GM23338 (cell line): ENCODE data around the gene ADAP1. TPM values are rescaled to one million over a fixed set of nuclear protein-coding genes. Genes with fewer than 3 reads are reported as not detected.
A peak's percentile ranks its signal among the peaks of the same experiment; 100 is the strongest.

ENCODE experiments used
- ATAC-seq: fragments of 200-7000 bp; cut with Tn5 transposase; 3 replicates; pipeline ENCODE4 v1.9.1; 2020
- DNase-seq: peaks from one replicate; pipeline ENCODE4 v3.0.0-alpha.2; 2015; ENCODE audit warnings: low spot score
- H2AFZ ChIP-seq: fragments of 200-600 bp; sonication (generic); 2 replicates; pipeline ENCODE4 v1.8.0; 2016; ENCODE audit warnings: antibody characterized with exemption, mild to moderate bottlenecking, moderate library complexity
- H3F3A ChIP-seq: fragments of 200-600 bp; sonication (generic); replicated peaks from 2 replicates; pipeline ENCODE4 v1.8.0; 2017; ENCODE audit warnings: antibody characterized with exemption, mixed run types, low read depth
- H3K27ac ChIP-seq: fragments of 200-600 bp; sonication (generic); 2 replicates; pipeline ENCODE4 v1.6.1; 2016; ENCODE audit warnings: low read depth
- H3K27me3 ChIP-seq: fragments of 200-600 bp; sonication (generic); 2 replicates; pipeline ENCODE4 v1.8.0; 2016; ENCODE audit warnings: mild to moderate bottlenecking, mixed run types, moderate library complexity; ENCODE audit not compliant: insufficient read depth
- H3K36me3 ChIP-seq: fragments of 200-600 bp; sonication (generic); 2 replicates; pipeline ENCODE4 v1.8.0; 2016; ENCODE audit warnings: mild to moderate bottlenecking; ENCODE audit not compliant: insufficient read depth
- H3K4me1 ChIP-seq: fragments of 200-600 bp; sonication (generic); 2 replicates; pipeline ENCODE4 v1.8.0; 2016; ENCODE audit warnings: mild to moderate bottlenecking, moderate library complexity; ENCODE audit not compliant: insufficient read depth
- H3K4me2 ChIP-seq: fragments of 200-600 bp; sonication (generic); 2 replicates; pipeline ENCODE4 v1.7.1; 2017; ENCODE audit warnings: mixed run types
- H3K4me3 ChIP-seq: fragments of 200-600 bp; sonication (generic); 2 replicates; pipeline ENCODE4 v1.6.1; 2016; ENCODE audit warnings: mixed run types
- H3K79me2 ChIP-seq: fragments of 200-600 bp; sonication (generic); replicated peaks from 2 replicates; pipeline ENCODE4 v1.8.0; 2017; ENCODE audit warnings: mild to moderate bottlenecking; ENCODE audit not compliant: insufficient read depth
- H3K9me2 ChIP-seq: fragments of 200-600 bp; sonication (generic); 2 replicates; pipeline ENCODE4 v1.8.0; 2017; ENCODE audit not compliant: insufficient read depth
- H4K20me1 ChIP-seq: fragments of 200-600 bp; sonication (generic); replicated peaks from 2 replicates; pipeline ENCODE4 v1.8.0; 2017; ENCODE audit warnings: mild to moderate bottlenecking; ENCODE audit not compliant: insufficient read depth
- H3K27ac Mint-ChIP-seq: 2 replicates; pipeline ENCODE4 v1.8.0; 2020; ENCODE audit warnings: inconsistent platforms, mild to moderate bottlenecking, moderate library complexity, mixed read lengths
- H3K27me3 Mint-ChIP-seq: 3 replicates; pipeline ENCODE4 v1.8.0; 2022; ENCODE audit warnings: low read depth, mild to moderate bottlenecking, moderate library complexity, mixed read lengths, inconsistent platforms; ENCODE audit not compliant: insufficient read depth, poor library complexity
- H3K36me3 Mint-ChIP-seq: 3 replicates; pipeline ENCODE4 v1.8.0; 2021; ENCODE audit warnings: low read depth, mild to moderate bottlenecking, inconsistent platforms, moderate library complexity, mixed read lengths
- H3K4me1 Mint-ChIP-seq: 3 replicates; pipeline ENCODE4 v1.8.0; 2020; ENCODE audit warnings: mild to moderate bottlenecking, inconsistent platforms, mixed read lengths
- H3K4me3 Mint-ChIP-seq: 3 replicates; pipeline ENCODE4 v1.8.0; 2021; ENCODE audit warnings: moderate library complexity, mild to moderate bottlenecking, inconsistent platforms, mixed read lengths
- H3K9me3 Mint-ChIP-seq: 3 replicates; pipeline ENCODE4 v1.8.0; 2020; ENCODE audit warnings: moderate library complexity, mild to moderate bottlenecking, inconsistent platforms, mixed read lengths
- CREB1 ChIP-seq: fragments of 250-450 bp; sonication (Bioruptor Pico); IDR thresholded peaks from 2 replicates; pipeline ENCODE4 v1.5.0; 2020; ENCODE audit warnings: low read depth, mild to moderate bottlenecking, moderate library complexity
- EZH2 ChIP-seq: fragments of 200-600 bp; sonication (generic); IDR thresholded peaks from one replicate; pipeline ENCODE4 v1.8.0; 2017; ENCODE audit warnings: antibody characterized with exemption, mild to moderate bottlenecking, low read depth; ENCODE audit not compliant: unreplicated experiment
- EZH2phosphoT487 ChIP-seq: fragments of 200-600 bp; sonication (generic); IDR thresholded peaks from one replicate; pipeline ENCODE4 v1.8.1; 2018; ENCODE audit warnings: antibody characterized with exemption; ENCODE audit not compliant: unreplicated experiment
- JUNB ChIP-seq: IDR thresholded peaks from one replicate; pipeline ENCODE4 v1.6.1; 2016; ENCODE audit warnings: antibody characterized with exemption; ENCODE audit not compliant: unreplicated experiment
- NANOG ChIP-seq: IDR thresholded peaks from 2 replicates; pipeline ENCODE4 v1.6.1; 2016; ENCODE audit warnings: antibody characterized with exemption, borderline replicate concordance
- STAT1 ChIP-seq: IDR thresholded peaks from one replicate; pipeline ENCODE4 v1.6.1; 2016; ENCODE audit warnings: antibody characterized with exemption; ENCODE audit not compliant: unreplicated experiment
- ZNF114 ChIP-seq: fragments of 250-450 bp; sonication (Bioruptor Pico); IDR thresholded peaks from 2 replicates; pipeline ENCODE4 v1.5.0; 2020; ENCODE audit warnings: mild to moderate bottlenecking, moderate library complexity
- ZNF331 ChIP-seq: fragments of 250-450 bp; sonication (Bioruptor Pico); IDR thresholded peaks from 2 replicates; pipeline ENCODE4 v1.5.0; 2020; ENCODE audit warnings: low read depth, mild to moderate bottlenecking, moderate library complexity
- polyA plus RNA-seq: library from polyadenylated mRNA; unstranded; fragments of >200 nt; fragmentation: Nextera tagmentation; extraction: Ambion mirVana; gene quantifications from 2 replicates; pipeline ENCODE4 v1.2.1, GENCODE V29; 2016
- total RNA-seq: library from RNA; depleted of rRNA; stranded (reverse); fragments of >200 nt; shearing (Covaris generic); gene quantifications from 2 replicates; pipeline ENCODE4 v1.2.3, GENCODE V29; 2014
- TF ChIP-seq, protein P1 (sequence below), 2 experiments: fragments of 200-600 bp in 1 of 2; sonication (generic) in 1 of 2; conservative IDR thresholded peaks; 2 replicates each; pipeline versions ENCODE4 v1.5.1 to v1.6.1; 2016 to 2017; ENCODE audit warnings: antibody characterized with exemption in 2 of 2, low read depth in 2 of 2, mild to moderate bottlenecking in 2 of 2, moderate library complexity in 1 of 2
- TF ChIP-seq, protein P2 (sequence below): IDR thresholded peaks from 2 replicates; pipeline ENCODE4 v1.6.1; 2016; ENCODE audit warnings: antibody characterized with exemption
- TF ChIP-seq, protein P3 (sequence below): IDR thresholded peaks from one replicate; pipeline ENCODE4 v1.6.1; 2018; ENCODE audit warnings: antibody characterized with exemption; ENCODE audit not compliant: unreplicated experiment
- TF ChIP-seq, protein P4 (sequence below): fragments of 250-450 bp; sonication (Bioruptor Pico); IDR thresholded peaks from 2 replicates; pipeline ENCODE4 v1.5.0; 2020; ENCODE audit warnings: mild to moderate bottlenecking, moderate library complexity

The ADAP1 gene
- total and polyA plus RNA-seq, 2 experiments from 2014 or later: 2.2 to 9.6 TPM

DNA sequence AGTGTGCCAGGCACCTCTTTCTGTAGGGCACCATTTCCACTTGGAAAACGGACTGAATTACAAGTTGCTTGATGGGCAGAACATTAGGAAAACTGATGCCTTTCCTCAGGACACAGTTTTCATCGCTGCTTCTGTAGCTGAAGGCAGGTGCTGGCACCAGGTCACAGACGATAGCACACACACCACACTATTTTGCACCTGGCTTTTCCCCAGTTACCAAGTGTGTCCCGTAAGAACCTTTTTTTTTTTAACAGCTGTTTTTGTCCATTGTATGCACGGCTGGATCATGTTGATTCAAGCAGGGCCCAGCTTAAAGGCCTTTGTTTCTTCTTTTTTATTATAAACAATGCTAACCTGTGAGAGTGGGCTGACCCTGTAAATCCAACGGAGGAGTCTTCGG, 79.4 kb downstream of the ADAP1 start (continued):
- TF ChIP-seq ZNF114 (CRISPR knock-in tag) (no peak), NANOG (no peak)

DNA sequence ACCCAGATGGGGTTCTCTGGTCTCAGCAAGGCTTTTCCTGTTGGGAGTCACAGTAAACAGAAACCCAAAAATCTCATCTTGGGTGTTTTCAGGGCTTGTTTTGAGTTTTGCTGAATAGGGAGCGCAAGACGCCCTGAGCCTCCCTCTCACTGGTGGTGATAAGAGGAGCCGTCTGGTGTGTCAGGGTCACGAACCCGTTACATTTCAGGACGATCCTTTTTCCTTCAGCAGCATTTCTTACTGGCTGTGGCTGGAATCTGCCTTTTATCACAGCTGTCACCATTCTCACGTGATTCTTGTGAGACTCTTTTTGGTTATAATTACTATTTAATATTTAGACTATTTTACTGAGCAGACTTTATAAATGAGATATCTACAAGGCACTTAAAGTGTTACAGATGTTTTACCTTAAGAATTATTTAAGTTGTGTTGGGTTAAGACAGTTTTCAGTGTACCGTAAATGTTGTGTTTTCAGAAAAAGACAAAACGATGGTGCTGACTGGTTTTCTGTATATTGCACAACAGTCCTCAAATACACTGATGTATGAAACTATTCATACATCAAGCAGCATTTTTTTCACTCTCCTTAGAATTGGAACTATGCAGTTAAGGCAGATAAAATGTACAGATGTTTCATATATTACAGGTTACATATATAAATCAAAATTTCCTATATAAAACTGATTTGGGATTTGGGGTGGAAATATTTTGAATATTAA, 80.3 kb downstream of the ADAP1 start:
- no peaks in the 10 kb centered on the region for H3K9me2 ChIP-seq
- H3K4me1 ChIP-seq: peaks cover 10% of the 10 kb centered on the region; the same call in 1 of the 2 replicates
- Mint-ChIP-seq H3K4me3 (no peak overlapping the region), H3K4me1 (peaks cover 11% of the 10 kb centered on the region), H3K9me3 (peaks cover 7% of the 10 kb centered on the region; the same call in 2 of the 3 replicates), H3K27ac (0 out of 2 replicates have a peak overlapping the region, but pooled peaks have one; percentile 95), H3K27me3 (peaks cover 10% of the 10 kb centered on the region), H3K36me3 (peaks cover 64% of the 10 kb centered on the region)
- no peak overlapping the region for H2AFZ ChIP-seq
- H3F3A ChIP-seq: peaks cover 29% of the 10 kb centered on the region
- peaks cover 10% of the 10 kb centered on the region; the same call in 1 of the 2 replicates for H4K20me1 ChIP-seq
- DNase-seq (no peak), ATAC-seq (no peak)
- peak overlapping the region; percentile 75; the same call in 1 of the 2 replicates for H3K27ac ChIP-seq
- no peak overlapping the region for H3K4me2 ChIP-seq
- peaks cover 29% of the 10 kb centered on the region for H3K79me2 ChIP-seq
- H3K27me3 ChIP-seq: no peaks in the 10 kb centered on the region
- H3K4me3 ChIP-seq: no peak overlapping the region
- H3K36me3 ChIP-seq: no peaks in the 10 kb centered on the region; the same call in none of the 2 replicates
- no peak for TF ChIP-seq EZH2phosphoT487
- TF ChIP-seq STAT1: no peak
- TF ChIP-seq EZH2: no peak
- TF ChIP-seq ZNF331: no peak
- no peak for TF ChIP-seq NANOG
- TF ChIP-seq, protein P1, sequence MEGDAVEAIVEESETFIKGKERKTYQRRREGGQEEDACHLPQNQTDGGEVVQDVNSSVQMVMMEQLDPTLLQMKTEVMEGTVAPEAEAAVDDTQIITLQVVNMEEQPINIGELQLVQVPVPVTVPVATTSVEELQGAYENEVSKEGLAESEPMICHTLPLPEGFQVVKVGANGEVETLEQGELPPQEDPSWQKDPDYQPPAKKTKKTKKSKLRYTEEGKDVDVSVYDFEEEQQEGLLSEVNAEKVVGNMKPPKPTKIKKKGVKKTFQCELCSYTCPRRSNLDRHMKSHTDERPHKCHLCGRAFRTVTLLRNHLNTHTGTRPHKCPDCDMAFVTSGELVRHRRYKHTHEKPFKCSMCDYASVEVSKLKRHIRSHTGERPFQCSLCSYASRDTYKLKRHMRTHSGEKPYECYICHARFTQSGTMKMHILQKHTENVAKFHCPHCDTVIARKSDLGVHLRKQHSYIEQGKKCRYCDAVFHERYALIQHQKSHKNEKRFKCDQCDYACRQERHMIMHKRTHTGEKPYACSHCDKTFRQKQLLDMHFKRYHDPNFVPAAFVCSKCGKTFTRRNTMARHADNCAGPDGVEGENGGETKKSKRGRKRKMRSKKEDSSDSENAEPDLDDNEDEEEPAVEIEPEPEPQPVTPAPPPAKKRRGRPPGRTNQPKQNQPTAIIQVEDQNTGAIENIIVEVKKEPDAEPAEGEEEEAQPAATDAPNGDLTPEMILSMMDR (conservative IDR thresholded peaks at IDR 0.05; ENCODE audit: low read depth in 2 of 2): no peak
- TF ChIP-seq JUNB: no peak
- TF ChIP-seq, protein P2, sequence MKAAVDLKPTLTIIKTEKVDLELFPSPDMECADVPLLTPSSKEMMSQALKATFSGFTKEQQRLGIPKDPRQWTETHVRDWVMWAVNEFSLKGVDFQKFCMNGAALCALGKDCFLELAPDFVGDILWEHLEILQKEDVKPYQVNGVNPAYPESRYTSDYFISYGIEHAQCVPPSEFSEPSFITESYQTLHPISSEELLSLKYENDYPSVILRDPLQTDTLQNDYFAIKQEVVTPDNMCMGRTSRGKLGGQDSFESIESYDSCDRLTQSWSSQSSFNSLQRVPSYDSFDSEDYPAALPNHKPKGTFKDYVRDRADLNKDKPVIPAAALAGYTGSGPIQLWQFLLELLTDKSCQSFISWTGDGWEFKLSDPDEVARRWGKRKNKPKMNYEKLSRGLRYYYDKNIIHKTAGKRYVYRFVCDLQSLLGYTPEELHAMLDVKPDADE: no peak
- TF ChIP-seq, protein P3, sequence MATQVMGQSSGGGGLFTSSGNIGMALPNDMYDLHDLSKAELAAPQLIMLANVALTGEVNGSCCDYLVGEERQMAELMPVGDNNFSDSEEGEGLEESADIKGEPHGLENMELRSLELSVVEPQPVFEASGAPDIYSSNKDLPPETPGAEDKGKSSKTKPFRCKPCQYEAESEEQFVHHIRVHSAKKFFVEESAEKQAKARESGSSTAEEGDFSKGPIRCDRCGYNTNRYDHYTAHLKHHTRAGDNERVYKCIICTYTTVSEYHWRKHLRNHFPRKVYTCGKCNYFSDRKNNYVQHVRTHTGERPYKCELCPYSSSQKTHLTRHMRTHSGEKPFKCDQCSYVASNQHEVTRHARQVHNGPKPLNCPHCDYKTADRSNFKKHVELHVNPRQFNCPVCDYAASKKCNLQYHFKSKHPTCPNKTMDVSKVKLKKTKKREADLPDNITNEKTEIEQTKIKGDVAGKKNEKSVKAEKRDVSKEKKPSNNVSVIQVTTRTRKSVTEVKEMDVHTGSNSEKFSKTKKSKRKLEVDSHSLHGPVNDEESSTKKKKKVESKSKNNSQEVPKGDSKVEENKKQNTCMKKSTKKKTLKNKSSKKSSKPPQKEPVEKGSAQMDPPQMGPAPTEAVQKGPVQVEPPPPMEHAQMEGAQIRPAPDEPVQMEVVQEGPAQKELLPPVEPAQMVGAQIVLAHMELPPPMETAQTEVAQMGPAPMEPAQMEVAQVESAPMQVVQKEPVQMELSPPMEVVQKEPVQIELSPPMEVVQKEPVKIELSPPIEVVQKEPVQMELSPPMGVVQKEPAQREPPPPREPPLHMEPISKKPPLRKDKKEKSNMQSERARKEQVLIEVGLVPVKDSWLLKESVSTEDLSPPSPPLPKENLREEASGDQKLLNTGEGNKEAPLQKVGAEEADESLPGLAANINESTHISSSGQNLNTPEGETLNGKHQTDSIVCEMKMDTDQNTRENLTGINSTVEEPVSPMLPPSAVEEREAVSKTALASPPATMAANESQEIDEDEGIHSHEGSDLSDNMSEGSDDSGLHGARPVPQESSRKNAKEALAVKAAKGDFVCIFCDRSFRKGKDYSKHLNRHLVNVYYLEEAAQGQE: no peak
- no peak for TF ChIP-seq CREB1 (CRISPR knock-in tag)
- no peak for TF ChIP-seq ZNF114 (CRISPR knock-in tag)
- TF ChIP-seq, protein P4, sequence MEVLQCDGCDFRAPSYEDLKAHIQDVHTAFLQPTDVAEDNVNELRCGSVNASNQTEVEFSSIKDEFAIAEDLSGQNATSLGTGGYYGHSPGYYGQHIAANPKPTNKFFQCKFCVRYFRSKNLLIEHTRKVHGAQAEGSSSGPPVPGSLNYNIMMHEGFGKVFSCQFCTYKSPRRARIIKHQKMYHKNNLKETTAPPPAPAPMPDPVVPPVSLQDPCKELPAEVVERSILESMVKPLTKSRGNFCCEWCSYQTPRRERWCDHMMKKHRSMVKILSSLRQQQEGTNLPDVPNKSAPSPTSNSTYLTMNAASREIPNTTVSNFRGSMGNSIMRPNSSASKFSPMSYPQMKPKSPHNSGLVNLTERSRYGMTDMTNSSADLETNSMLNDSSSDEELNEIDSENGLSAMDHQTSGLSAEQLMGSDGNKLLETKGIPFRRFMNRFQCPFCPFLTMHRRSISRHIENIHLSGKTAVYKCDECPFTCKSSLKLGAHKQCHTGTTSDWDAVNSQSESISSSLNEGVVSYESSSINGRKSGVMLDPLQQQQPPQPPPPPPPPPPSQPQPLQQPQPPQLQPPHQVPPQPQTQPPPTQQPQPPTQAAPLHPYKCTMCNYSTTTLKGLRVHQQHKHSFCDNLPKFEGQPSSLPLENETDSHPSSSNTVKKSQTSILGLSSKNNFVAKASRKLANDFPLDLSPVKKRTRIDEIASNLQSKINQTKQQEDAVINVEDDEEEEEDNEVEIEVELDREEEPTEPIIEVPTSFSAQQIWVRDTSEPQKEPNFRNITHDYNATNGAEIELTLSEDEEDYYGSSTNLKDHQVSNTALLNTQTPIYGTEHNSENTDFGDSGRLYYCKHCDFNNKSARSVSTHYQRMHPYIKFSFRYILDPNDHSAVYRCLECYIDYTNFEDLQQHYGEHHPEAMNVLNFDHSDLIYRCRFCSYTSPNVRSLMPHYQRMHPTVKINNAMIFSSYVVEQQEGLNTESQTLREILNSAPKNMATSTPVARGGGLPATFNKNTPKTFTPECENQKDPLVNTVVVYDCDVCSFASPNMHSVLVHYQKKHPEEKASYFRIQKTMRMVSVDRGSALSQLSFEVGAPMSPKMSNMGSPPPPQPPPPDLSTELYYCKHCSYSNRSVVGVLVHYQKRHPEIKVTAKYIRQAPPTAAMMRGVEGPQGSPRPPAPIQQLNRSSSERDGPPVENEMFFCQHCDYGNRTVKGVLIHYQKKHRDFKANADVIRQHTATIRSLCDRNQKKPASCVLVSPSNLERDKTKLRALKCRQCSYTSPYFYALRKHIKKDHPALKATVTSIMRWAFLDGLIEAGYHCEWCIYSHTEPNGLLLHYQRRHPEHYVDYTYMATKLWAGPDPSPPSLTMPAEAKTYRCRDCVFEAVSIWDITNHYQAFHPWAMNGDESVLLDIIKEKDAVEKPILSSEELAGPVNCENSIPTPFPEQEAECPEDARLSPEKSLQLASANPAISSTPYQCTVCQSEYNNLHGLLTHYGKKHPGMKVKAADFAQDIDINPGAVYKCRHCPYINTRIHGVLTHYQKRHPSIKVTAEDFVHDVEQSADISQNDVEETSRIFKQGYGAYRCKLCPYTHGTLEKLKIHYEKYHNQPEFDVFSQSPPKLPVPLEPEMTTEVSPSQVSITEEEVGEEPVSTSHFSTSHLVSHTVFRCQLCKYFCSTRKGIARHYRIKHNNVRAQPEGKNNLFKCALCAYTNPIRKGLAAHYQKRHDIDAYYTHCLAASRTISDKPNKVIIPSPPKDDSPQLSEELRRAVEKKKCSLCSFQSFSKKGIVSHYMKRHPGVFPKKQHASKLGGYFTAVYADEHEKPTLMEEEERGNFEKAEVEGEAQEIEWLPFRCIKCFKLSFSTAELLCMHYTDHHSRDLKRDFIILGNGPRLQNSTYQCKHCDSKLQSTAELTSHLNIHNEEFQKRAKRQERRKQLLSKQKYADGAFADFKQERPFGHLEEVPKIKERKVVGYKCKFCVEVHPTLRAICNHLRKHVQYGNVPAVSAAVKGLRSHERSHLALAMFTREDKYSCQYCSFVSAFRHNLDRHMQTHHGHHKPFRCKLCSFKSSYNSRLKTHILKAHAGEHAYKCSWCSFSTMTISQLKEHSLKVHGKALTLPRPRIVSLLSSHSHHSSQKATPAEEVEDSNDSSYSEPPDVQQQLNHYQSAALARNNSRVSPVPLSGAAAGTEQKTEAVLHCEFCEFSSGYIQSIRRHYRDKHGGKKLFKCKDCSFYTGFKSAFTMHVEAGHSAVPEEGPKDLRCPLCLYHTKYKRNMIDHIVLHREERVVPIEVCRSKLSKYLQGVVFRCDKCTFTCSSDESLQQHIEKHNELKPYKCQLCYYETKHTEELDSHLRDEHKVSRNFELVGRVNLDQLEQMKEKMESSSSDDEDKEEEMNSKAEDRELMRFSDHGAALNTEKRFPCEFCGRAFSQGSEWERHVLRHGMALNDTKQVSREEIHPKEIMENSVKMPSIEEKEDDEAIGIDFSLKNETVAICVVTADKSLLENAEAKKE (CRISPR knock-in tag): no peak
